ENCODE measurements around the gene PLD1.

The PLD1 gene

GRCh38 chr3:171774521-171774920 lies 35.8 kb downstream of the PLD1 start:
- H3K4me2 ChIP-seq (ENCODE audit: low read length) = no peak overlapping the region
- no peaks in the 10 kb centered on the region for H4K20me1 ChIP-seq (ENCODE audit: control insufficient read depth, insufficient read depth, low read depth, low read length)
- H3K27me3 ChIP-seq (ENCODE audit: control insufficient read depth, low read length) = peaks cover 2% of the 10 kb centered on the region; the same call in 1 of the 2 replicates

GRCh38 chr3:171772427-171773056 lies 37.7 kb downstream of the PLD1 start:
- peaks cover 2% of the 10 kb centered on the region; the same call in 1 of the 2 replicates for H3K27me3 ChIP-seq (ENCODE audit: control insufficient read depth, low read length)
- H3K4me1 ChIP-seq (ENCODE audit: control insufficient read depth, low read length) = no peaks in the 10 kb centered on the region
- no peak overlapping the region for H3K4me3 ChIP-seq (ENCODE audit: low read length)
- no peak for TF ChIP-seq EZH2phosphoT487 (IDR thresholded peaks at IDR 0.05; ENCODE audit: borderline replicate concordance, low read length)
- TF ChIP-seq, protein P1, sequence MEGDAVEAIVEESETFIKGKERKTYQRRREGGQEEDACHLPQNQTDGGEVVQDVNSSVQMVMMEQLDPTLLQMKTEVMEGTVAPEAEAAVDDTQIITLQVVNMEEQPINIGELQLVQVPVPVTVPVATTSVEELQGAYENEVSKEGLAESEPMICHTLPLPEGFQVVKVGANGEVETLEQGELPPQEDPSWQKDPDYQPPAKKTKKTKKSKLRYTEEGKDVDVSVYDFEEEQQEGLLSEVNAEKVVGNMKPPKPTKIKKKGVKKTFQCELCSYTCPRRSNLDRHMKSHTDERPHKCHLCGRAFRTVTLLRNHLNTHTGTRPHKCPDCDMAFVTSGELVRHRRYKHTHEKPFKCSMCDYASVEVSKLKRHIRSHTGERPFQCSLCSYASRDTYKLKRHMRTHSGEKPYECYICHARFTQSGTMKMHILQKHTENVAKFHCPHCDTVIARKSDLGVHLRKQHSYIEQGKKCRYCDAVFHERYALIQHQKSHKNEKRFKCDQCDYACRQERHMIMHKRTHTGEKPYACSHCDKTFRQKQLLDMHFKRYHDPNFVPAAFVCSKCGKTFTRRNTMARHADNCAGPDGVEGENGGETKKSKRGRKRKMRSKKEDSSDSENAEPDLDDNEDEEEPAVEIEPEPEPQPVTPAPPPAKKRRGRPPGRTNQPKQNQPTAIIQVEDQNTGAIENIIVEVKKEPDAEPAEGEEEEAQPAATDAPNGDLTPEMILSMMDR (IDR thresholded peaks at IDR 0.05; ENCODE audit: low read depth, low read length, poor library complexity, severe bottlenecking) = peak; percentile 45
- no peak overlapping the region for H3K4me2 ChIP-seq (ENCODE audit: low read length)
- no peaks in the 10 kb centered on the region for H3K9me2 ChIP-seq (replicated peaks; ENCODE audit: control insufficient read depth, low read length)
- H3K36me3 ChIP-seq (ENCODE audit: control insufficient read depth, low read length) = no peaks in the 10 kb centered on the region
- no peaks in the 10 kb centered on the region for H3F3A ChIP-seq (ENCODE audit: control insufficient read depth, insufficient read depth)
- no peak overlapping the region for H3K27ac ChIP-seq (ENCODE audit: low read depth, low read length)
- no peaks in the 10 kb centered on the region for H4K20me1 ChIP-seq (ENCODE audit: control insufficient read depth, insufficient read depth, low read depth, low read length)
- no peaks in the 10 kb centered on the region for H3K79me2 ChIP-seq (ENCODE audit: control insufficient read depth, low read length)
- no peaks in the 10 kb centered on the region for H3K9me3 ChIP-seq (ENCODE audit: control insufficient read depth, insufficient read depth, low read length)

More at GRCh38 chr3:171774521-171774920, 35.8 kb downstream of the PLD1 start:
- no peaks in the 10 kb centered on the region for H3K9me3 ChIP-seq (ENCODE audit: control insufficient read depth, insufficient read depth, low read length)
- H3K9me2 ChIP-seq (replicated peaks; ENCODE audit: control insufficient read depth, low read length) = no peaks in the 10 kb centered on the region
- no peaks in the 10 kb centered on the region for H3K79me2 ChIP-seq (ENCODE audit: control insufficient read depth, low read length)
- no peaks in the 10 kb centered on the region for H3K36me3 ChIP-seq (ENCODE audit: control insufficient read depth, low read length)
- no peaks in the 10 kb centered on the region for H3K4me1 ChIP-seq (ENCODE audit: control insufficient read depth, low read length)
- H3K4me3 ChIP-seq (ENCODE audit: low read length) = no peak overlapping the region
- H3K27ac ChIP-seq (ENCODE audit: low read depth, low read length) = no peak overlapping the region
- no peaks in the 10 kb centered on the region for H3F3A ChIP-seq (ENCODE audit: control insufficient read depth, insufficient read depth)
- no peak for TF ChIP-seq EZH2phosphoT487 (IDR thresholded peaks at IDR 0.05; ENCODE audit: borderline replicate concordance, low read length)
- TF ChIP-seq, protein P1 (IDR thresholded peaks at IDR 0.05; ENCODE audit: low read depth, low read length, poor library complexity, severe bottlenecking) = no peak

DNA sequence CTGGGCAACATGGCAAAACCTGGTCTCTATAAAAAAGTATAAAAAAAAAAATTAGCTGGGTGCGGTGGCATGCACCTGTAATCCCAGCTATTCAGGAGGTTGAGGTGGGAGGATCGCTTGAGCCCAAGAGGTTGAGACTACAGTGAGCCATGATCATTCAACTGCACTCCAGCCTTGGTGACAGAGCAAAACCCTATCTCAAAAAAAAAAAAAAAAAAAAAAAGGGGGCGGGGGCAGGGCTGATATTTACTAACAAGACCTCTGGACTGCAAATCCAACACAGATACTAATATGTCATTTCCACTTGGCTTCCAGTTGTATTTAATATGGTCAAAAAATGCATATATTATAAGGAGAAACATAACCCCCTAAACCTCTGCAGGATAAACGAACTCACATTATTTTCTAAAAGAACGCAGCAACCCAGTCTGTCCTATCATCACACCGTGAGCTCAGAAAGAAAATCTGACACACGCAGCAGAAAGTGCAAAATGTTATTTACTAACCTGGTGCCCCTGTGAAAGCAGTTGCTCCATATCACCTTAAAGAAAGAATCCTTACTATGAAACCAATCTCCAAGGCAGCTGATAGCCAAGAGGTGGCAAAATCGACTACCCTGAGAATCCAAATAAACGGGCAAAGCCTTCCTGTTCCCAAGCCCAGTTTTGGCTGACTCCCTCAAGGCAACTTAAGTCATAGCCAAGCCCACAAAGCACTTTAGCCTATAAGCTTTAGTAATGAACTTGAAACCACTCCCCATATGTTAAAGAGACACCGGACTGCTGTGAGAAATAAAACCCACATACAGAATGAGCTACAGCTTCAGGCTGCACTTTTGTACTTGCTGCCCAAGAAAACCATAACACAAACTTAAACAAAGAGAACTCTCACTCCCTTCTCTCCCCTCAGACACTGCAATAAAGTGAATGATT lies 39.3 kb downstream of the PLD1 start:
- H4K20me1 ChIP-seq (ENCODE audit: control insufficient read depth, insufficient read depth, low read depth, low read length) = no peaks in the 10 kb centered on the region
- H3K79me2 ChIP-seq (ENCODE audit: control insufficient read depth, low read length) = no peaks in the 10 kb centered on the region
- H3K27me3 ChIP-seq (ENCODE audit: control insufficient read depth, low read length) = peaks cover 2% of the 10 kb centered on the region; the same call in 1 of the 2 replicates
- no peak overlapping the region for H3K4me2 ChIP-seq (ENCODE audit: low read length)
- H3K4me1 ChIP-seq (ENCODE audit: control insufficient read depth, low read length) = no peaks in the 10 kb centered on the region
- H3K4me3 ChIP-seq (ENCODE audit: low read length) = no peak overlapping the region
- H3K9me2 ChIP-seq (replicated peaks; ENCODE audit: control insufficient read depth, low read length) = no peaks in the 10 kb centered on the region
- H3K36me3 ChIP-seq (ENCODE audit: control insufficient read depth, low read length) = no peaks in the 10 kb centered on the region
- H3K27ac ChIP-seq (ENCODE audit: low read depth, low read length) = no peak overlapping the region
- H3K9me3 ChIP-seq (ENCODE audit: control insufficient read depth, insufficient read depth, low read length) = no peaks in the 10 kb centered on the region
- TF ChIP-seq, protein P1 (IDR thresholded peaks at IDR 0.05; ENCODE audit: low read depth, low read length, poor library complexity, severe bottlenecking) = no peak
- no peak for TF ChIP-seq EZH2phosphoT487 (IDR thresholded peaks at IDR 0.05; ENCODE audit: borderline replicate concordance, low read length)
- no peaks in the 10 kb centered on the region for H3F3A ChIP-seq (ENCODE audit: control insufficient read depth, insufficient read depth)
